Measurements from ENCODE around the gene CCL21. TPM values are rescaled to one million over a fixed set of nuclear protein-coding genes. Genes with fewer than 3 reads are reported as not detected.

Gene CCL21
- total and polyA plus RNA-seq, 2 of the 13 experiments (the other 11 are each of a cell fraction or from before 2014, with no cell fraction given): not detected

DNA sequence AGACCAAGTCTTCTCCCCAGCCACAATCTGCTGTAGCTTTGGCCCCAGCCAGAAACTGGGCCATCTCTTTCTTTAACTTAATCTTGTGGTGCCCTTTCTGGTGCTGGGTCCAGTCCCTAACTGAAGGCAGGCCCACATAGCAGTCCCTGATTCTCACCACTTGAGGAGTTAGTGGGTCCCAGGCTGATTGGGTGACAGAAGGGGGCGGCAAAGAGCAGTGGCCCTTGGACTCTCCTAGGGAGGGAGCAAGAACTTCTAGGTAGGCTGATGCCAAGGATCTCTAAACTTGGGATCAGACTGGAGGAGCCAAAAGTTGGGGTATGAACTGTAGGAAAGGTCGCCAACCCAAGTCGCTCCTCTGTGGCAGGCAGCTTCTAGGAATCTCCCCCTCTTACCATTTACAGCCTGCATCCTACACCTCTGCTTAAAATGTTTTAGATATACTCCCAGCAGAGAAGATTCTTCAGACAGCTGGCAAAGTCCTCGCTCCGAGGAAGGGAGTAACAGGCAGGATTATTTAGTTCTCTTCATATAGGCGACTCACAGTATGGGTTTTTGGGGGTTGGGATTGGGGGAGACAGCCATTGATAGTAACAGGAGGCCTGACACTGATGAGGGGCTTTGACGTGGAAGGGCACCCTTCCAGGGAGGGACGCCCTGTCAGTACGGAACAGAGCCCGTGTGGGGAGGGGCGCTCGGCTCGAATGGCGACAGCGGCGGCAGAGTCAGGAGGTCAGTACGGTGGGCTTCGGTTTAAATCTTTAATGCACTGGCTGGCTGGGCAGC, 45.5 kb downstream of the CCL21 start:
- H2AFZ ChIP-seq (ENCODE audit: low read length): no peak overlapping the region
- peak overlapping the region; percentile 89 for H3K4me2 ChIP-seq (ENCODE audit: low read depth, low read length)
- no peaks in the 10 kb centered on the region for H3K9me3 ChIP-seq (ENCODE audit: low read length)
- ChIA-PET CTCF (ENCODE audit: low intra/inter-chr PET ratio, low total read pairs) (interaction anchor here (0.6 to 3.3 kb wide), 7 partner anchors 10 to 52 kb away, joined by 3 to 22 read pairs (median 6); partner anchors contain the start of genes GALT and RPP25L), POLR2A (interaction anchor here (0.9 to 4.9 kb wide), 9 partner anchors 8 to 52 kb away, joined by 3 to 40 read pairs (median 5); partner anchors contain the start of genes ARID3C, GALT, IL11RA and RPP25L)
- WGBS (ENCODE audit: low lambda C conversion rate): 9% methylated on average over 18 of the region's 18 CpGs
- no peaks in the 10 kb centered on the region for H4K20me1 ChIP-seq (ENCODE audit: insufficient read depth, low read length)
- in situ Hi-C loops (cut with HindIII; ENCODE audit: extremely low pct_ligation_motif_present, low pct_unique_long_range_greater_than_20kb) (no loop called here), intact Hi-C loops (cut with micrococcal nuclease; ENCODE audit: unreplicated experiment) (no loop called here)
- H3K79me2 ChIP-seq (ENCODE audit: insufficient read depth, low read length): no peaks in the 10 kb centered on the region
- peak overlapping the region; percentile 54; the same call in 1 of the 2 replicates for H3K9ac ChIP-seq (ENCODE audit: insufficient read depth, low read depth, low read length)
- peak; percentile 89 for ATAC-seq
- no TSS peak for BruUV-seq (replicated peaks)
- H3K4me1 ChIP-seq (ENCODE audit: insufficient read depth, low read length): peaks cover 24% of the 10 kb centered on the region
- peak; percentile 67 for DNase-seq (ENCODE audit: low spot score)
- no peaks in the 10 kb centered on the region for H3K36me3 ChIP-seq (replicated peaks in 1 of 2; ENCODE audit: control insufficient read depth in 1 of 2, insufficient read depth in 2 of 2, low read length in 2 of 2)
- peak; percentile 81 for FAIRE-seq
- H3K27ac ChIP-seq (ENCODE audit: extremely low read length, insufficient read depth, low read length): peak overlapping the region; percentile 17
- no peaks in the 10 kb centered on the region for H3K27me3 ChIP-seq (ENCODE audit: control insufficient read depth in 1 of 2, insufficient read depth in 2 of 2, low read length in 2 of 2)
- H3K4me3 ChIP-seq (replicated peaks in 1 of 3; ENCODE audit: insufficient read depth in 1 of 3, low read depth in 2 of 3, low read length in 3 of 3): peak overlapping the region; percentile 66 to 79 (median 66)
- no peak for TF ChIP-seq TAF1 (CRISPR knock-in tag; IDR thresholded peaks at IDR 0.05)
- TF ChIP-seq, protein P1, sequence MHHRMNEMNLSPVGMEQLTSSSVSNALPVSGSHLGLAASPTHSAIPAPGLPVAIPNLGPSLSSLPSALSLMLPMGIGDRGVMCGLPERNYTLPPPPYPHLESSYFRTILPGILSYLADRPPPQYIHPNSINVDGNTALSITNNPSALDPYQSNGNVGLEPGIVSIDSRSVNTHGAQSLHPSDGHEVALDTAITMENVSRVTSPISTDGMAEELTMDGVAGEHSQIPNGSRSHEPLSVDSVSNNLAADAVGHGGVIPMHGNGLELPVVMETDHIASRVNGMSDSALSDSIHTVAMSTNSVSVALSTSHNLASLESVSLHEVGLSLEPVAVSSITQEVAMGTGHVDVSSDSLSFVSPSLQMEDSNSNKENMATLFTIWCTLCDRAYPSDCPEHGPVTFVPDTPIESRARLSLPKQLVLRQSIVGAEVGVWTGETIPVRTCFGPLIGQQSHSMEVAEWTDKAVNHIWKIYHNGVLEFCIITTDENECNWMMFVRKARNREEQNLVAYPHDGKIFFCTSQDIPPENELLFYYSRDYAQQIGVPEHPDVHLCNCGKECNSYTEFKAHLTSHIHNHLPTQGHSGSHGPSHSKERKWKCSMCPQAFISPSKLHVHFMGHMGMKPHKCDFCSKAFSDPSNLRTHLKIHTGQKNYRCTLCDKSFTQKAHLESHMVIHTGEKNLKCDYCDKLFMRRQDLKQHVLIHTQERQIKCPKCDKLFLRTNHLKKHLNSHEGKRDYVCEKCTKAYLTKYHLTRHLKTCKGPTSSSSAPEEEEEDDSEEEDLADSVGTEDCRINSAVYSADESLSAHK (CRISPR knock-in tag; IDR thresholded peaks at IDR 0.05; ENCODE audit: borderline replicate concordance): no peak
- peak; percentile 46; the same call in 1 of the 2 replicates for TF ChIP-seq GATAD2A (CRISPR knock-in tag; IDR thresholded peaks at IDR 0.05)
- no peak for TF ChIP-seq MXD3 (CRISPR knock-in tag; IDR thresholded peaks at IDR 0.05)
- no peak for TF ChIP-seq CHCHD3 (CRISPR knock-in tag; IDR thresholded peaks at IDR 0.05)
- TF ChIP-seq KLF13 (CRISPR knock-in tag; IDR thresholded peaks at IDR 0.05): no peak
- TF ChIP-seq NONO (IDR thresholded peaks at IDR 0.05): no peak
- TF ChIP-seq NONO (CRISPR knock-in tag; conservative IDR thresholded peaks at IDR 0.05): 0 out of 2 replicates have a peak, but pooled peaks have one; percentile 44
- TF ChIP-seq ZNF329 (CRISPR knock-in tag; IDR thresholded peaks at IDR 0.05; ENCODE audit: low read depth): no peak
- TF ChIP-seq ZNF619 (CRISPR knock-in tag; IDR thresholded peaks at IDR 0.05): no peak
- TF ChIP-seq FOXO4 (CRISPR knock-in tag; conservative IDR thresholded peaks at IDR 0.05): 0 out of 2 replicates have a peak, but pooled peaks have one; percentile 79
- TF ChIP-seq, protein P2, sequence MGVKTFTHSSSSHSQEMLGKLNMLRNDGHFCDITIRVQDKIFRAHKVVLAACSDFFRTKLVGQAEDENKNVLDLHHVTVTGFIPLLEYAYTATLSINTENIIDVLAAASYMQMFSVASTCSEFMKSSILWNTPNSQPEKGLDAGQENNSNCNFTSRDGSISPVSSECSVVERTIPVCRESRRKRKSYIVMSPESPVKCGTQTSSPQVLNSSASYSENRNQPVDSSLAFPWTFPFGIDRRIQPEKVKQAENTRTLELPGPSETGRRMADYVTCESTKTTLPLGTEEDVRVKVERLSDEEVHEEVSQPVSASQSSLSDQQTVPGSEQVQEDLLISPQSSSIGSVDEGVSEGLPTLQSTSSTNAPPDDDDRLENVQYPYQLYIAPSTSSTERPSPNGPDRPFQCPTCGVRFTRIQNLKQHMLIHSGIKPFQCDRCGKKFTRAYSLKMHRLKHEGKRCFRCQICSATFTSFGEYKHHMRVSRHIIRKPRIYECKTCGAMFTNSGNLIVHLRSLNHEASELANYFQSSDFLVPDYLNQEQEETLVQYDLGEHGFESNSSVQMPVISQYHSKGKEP (CRISPR knock-in tag; IDR thresholded peaks at IDR 0.05): no peak
- TF ChIP-seq MXI1 (IDR thresholded peaks at IDR 0.05; ENCODE audit: borderline replicate concordance, low read depth, low read length): 0 out of 3 replicates have a peak, but pooled peaks have one; percentile 1
- TF ChIP-seq HDAC6 (IDR thresholded peaks at IDR 0.05; ENCODE audit: low read depth, low read length): no peak
- TF ChIP-seq, protein P3, sequence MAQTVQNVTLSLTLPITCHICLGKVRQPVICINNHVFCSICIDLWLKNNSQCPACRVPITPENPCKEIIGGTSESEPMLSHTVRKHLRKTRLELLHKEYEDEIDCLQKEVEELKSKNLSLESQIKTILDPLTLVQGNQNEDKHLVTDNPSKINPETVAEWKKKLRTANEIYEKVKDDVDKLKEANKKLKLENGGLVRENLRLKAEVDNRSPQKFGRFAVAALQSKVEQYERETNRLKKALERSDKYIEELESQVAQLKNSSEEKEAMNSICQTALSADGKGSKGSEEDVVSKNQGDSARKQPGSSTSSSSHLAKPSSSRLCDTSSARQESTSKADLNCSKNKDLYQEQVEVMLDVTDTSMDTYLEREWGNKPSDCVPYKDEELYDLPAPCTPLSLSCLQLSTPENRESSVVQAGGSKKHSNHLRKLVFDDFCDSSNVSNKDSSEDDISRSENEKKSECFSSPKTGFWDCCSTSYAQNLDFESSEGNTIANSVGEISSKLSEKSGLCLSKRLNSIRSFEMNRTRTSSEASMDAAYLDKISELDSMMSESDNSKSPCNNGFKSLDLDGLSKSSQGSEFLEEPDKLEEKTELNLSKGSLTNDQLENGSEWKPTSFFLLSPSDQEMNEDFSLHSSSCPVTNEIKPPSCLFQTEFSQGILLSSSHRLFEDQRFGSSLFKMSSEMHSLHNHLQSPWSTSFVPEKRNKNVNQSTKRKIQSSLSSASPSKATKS (CRISPR knock-in tag; IDR thresholded peaks at IDR 0.05): no peak
